HG03521 (cell line): ENCODE measurements around the gene CPSF7.
A peak's percentile ranks its signal among the peaks of the same experiment; 100 is the strongest.
"Not testable (repeated sequence)": the region's sequence is repeated elsewhere in the genome, so short reads cannot be mapped to it uniquely, and the experiment has no call there.

Experiments
- ATAC-seq: cut with Tn5 transposase; IDR thresholded peaks from one replicate; pipeline ENCODE4 v1.9.1; 2021; ENCODE audit warnings: mild to moderate bottlenecking, moderate library complexity; ENCODE audit not compliant: unreplicated experiment

The CPSF7 gene, protein sequence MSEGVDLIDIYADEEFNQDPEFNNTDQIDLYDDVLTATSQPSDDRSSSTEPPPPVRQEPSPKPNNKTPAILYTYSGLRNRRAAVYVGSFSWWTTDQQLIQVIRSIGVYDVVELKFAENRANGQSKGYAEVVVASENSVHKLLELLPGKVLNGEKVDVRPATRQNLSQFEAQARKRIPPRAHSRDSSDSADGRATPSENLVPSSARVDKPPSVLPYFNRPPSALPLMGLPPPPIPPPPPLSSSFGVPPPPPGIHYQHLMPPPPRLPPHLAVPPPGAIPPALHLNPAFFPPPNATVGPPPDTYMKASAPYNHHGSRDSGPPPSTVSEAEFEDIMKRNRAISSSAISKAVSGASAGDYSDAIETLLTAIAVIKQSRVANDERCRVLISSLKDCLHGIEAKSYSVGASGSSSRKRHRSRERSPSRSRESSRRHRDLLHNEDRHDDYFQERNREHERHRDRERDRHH

DNA sequence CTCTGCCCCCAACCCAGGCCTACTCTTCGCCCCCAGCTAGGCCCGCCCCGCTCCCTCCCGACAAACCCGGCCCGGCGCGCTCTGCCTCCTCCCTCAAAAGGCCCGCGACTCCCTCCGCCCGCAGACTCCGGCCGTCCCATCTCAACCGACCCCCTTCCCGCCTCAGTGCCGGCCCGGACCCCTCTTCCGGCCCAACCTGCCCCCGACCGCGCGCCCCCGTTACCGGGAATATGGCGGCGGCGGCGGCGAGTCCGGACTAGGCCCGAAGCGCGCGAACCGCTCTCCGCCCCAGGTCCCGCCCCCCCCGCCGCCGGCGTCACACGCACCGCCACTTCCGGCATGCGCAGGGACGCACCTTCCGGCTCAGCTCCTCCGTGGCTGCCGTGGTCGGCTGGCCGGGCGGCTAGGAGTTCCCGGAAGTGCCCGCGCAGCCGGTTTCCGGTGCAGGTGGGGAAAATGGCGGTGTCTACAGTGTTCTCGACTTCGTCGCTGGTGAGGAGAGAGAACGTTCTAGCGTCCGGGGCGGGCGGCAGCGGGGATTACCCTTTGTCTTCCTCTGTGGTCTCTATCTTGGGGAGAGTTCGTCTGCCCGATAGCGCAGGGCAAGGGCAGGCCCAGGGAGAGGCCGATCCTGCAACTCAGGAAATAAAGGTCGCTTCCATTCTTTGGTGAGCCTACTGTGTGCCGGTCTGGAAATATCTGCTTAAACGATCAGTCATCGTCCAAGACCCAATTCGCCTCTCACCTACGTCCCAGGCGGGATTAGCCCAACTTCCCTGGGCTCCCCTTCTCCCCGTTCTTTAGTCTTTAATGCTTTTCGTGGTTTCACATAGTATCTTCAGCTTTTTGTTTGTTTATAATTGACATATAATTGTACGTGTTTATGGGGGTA, at the start of gene CPSF7, which contains the start of gene SDHAF2:
CPSF7 (minus strand) TSS at position 285 of the 892 bp plus-strand sequence. CDS start 740 bp downstream, outside the sequence.
SDHAF2 (plus strand) TSS at position 434 of the 892 bp plus-strand sequence; CDS start at position 457, 23 bp downstream.
- peak; percentile 88 for ATAC-seq

DNA sequence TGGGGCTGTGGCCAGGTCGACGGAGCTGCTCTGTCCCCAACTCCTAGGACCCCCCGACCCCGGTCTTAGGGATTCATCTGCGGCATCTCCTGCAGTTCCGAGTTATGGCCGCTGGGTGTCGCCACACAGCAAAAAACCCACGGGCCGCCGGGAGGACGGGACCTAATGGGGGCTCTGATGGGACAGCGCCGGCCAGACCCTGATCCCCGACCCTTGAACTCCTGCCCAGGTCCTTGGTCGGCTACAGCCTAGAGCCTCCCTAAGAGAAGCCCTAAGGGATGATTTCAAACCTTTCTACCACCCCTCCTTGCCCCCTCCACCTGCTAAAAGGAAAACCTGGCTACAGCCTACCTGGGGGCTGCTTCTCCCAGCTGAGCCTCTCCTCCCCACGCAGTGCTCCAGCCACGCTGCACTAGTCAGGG, 48.0 kb upstream of the CPSF7 start:
- no peak for ATAC-seq

DNA sequence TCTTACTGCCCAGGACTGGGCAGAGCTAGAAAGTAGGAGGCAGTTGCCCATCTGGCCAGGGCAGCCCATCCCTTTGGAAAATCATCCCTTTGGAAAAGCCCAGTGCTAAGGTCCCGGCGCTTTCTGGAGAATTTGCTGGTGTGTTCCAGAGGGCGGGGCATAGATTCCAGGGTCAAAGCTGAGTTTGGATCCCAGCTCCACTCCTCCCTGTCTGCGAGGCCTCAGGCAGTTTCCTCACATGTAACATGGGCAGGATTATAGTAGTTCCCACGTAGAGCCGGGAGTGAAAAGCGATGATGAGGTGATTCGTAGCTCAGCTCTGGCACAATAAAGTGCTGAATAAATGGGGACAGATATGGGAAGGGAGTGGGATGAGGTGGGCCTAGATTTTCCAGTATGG, 47.4 kb upstream of the CPSF7 start:
- ATAC-seq: no peak

DNA sequence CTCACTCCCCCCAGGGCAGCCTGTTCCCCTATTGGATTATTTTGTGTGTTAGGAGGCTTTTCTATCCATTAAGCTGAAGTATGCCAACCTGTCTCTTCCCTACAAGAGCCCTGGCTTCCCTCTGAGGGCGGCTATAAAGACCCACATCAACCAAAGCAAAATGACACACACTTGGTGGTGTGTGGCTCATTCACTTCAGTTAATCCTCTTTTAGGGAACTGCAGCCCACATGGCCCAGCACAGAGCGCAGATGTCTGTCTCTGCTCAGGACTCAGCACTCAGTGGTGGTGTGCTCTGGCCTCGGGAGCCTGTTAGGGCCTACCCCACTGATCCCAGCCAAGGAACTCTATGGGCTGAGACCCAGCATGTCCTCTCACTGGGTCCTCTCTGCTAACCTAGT, 46.6 kb upstream of the CPSF7 start:
- ATAC-seq: no peak

DNA sequence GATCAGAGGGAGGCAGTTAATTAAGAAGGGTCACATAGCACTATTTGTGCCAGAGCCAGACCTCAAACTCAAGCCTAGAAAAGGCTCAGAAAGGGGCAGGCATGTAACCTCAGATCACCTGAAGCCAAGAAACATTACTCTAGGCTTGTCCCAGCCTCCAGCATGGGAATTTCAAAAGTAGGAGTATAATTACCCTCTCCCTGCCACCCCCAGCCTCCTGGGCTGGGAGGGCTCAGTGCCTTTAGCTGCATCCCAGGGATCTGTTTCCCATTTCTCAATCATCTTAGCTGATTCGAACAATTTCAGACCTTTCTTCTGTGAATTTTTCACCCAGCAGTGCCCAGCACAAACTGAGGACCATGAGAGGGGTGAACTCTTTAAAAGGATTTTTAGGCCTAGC, 45.7 kb upstream of the CPSF7 start:
- no peak for ATAC-seq

DNA sequence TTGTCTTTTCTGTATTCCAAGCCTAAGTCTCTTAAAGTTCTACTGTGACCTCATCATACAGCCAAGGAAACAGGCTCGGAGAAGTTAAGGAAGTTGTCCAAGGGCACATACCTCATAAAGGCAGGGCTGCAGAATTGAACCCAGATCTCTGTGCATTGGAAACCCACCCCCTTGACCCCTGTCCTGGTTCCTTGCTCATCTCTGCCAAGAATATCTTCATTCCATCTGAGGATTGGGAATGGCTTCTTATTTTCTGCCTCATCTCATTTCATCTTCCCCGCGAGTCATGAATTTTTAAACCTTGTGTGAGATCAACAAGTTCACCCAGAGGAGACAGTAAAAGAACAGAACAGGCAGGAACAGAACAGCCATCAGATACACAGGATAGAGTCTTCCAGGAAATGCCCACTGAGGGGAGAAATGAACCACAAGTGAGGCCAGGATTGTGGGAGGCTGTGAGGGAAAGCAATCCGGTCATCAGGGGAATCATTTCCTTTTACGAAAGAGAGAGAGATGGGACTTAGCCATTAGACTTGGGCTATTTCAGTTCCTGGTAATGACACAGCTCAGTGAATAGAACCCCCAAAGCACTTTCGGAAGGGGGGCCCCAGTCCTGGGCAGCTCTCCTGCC, 44.4 kb upstream of the CPSF7 start:
- ATAC-seq: no peak

DNA sequence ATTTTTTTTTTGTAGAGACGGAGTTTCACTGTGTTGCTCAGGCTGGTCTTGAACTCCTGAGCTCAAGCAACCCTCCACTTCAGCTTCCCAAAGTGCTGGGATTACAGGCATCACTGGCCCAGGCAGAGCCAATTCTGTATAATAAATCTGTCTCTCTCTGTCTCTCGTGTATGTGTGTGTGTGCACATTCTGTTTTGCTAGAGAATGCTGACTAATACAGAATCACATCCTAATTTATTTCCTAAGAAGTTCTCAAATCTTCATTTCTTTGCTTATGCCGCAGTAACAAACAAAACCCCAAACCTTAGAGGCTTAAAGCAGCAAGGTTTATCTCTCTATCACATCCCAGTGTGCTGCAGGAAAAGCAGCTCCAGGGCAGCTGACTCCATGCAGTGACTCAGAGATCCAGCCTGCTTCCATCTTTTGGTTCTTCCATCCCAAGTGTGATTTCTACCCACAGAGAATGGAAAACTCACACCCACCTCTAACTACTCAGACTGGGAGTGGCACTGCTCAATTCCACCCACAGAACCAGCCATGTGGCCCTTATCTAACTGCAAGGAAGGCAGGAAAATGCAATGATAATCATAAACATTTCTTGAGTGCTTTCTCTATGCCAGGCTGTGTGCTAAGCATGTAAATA, 43.7 kb upstream of the CPSF7 start:
- ATAC-seq: no peak

DNA sequence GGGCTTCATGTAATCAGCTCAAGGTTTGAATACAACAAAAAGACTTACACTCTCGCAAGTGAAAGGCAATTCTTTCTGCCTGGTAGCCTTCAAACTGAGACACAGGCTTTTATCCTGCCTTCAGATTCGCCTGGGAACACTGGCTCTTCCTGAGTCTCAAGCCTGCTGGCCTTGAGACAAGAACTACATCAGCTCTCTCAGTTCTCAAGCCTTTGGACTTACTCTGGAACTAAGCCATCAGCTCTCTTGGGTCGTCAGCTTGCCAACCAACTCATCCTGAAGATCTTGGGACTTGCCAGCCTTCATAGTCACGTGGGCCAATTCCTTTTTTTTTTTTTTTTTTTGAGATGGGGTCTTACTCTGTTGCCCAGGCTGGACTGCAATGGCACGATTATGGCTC, 43.1 kb upstream of the CPSF7 start:
- no peak for ATAC-seq

DNA sequence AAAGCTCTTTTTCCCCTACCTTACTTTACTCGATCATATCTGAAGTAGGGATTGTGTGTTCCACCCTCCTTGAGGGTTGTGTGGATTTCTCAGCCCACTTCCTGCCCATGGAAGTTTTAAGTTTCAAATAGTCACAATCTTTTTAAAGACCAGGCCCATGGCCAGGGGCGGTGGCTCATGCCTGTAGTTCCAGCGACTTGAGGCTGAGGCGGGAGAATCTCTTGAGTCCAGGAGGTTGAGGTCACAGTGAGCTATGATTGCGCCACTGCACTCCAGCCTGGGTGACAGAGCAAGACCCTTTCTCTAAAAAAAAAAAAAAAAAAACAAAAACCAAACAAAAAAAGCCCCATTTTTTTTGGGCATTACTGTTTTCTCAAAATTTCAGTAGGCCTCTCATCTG, 42.5 kb upstream of the CPSF7 start:
- ATAC-seq: no peak

DNA sequence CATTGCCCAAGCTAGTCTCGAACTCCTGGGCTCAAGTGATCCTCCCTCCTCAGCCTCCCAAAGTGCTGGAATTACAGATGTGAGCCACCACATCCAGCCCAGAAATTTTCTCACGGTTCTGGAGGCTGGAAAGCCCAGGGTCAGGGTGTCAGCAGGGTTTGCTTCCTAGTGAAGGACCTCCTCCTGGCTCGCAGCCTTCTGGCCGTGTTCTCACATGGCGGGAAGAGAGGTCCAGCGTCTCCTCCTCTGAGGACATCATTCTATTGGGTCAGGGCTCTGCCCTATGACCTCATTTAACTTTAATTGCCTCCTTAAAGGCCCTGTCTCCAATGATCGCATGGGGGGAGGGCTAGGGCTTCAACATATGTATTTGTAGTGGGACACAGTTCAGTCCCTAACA, 38.2 kb upstream of the CPSF7 start:
- no peak for ATAC-seq

DNA sequence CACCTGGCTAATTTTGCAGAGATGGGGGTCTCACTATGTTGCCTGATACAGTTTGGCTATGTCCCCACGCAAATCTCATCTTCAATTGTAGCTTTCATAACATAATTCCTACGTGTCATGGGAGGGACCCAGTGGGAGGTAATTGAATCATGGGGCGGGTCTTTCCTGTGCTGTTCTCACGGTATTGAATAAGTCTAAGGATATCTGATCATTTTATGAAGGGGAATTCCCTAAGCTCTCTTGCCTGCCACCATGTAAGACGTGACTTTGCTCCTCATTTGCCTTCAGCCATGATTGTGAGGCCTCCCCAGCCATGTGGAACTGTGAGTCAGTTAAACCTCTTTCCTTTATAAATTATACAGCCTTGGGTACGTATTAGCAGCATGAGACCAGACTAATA, 37.8 kb upstream of the CPSF7 start:
- not testable (repeated sequence) for ATAC-seq

DNA sequence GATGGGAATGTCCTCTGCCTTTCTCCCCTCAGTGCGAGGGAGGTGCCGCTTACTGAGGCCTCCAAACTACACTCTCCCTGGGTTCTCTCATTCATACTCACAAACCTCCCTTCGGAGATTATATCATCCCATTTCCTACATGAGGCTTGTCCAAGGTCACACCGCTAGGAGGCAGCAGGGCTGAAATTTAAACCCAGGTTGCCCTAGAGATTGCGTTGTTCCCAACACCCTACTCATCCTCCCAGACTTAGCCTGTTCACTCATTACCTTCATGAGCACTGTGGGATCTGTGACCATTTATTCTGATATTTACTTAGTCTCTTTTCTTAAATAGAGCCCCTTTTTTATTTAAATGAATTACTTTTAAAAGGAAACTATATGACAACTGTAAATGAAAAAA, 31.2 kb upstream of the CPSF7 start:
- ATAC-seq: no peak

DNA sequence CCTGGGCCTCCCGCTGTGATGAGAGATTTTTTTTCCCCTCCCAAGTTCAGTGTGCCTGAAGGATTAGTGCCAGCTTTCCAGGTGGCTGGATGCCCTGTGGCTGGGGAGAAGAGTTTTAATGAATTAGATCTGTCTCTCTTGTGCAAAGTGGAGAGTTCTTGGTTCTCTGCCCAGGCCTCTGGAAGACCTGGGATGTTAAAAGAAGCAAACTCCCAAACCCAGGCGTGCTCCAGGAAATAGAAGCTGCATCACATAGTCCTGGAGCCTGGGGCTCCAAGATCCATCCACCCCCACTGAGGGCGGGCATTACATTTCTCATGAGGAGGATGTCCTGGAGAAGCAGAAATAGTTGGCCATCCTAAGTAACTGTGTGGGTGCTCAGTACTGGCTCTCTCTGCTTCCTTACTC, 30.7 kb upstream of the CPSF7 start:
- no peak for ATAC-seq

DNA sequence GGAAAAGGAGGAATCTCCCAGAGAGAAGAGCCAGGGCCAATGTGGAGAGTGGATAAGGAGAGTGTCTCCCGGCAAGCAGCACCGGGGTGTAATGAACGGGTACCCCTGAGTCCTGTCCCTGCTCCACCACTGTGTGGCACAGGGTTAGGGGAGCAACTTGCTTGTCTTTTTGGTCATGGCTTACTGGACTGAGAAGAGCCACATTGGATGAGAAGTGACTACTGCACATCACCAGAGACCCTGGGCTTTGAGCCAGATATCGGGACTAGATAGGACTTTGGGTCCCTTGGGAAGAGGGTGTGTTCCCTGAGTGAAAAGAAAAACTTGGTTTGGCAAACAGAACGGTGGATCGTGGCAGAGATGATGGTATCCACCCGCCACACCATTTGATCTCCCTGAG, 24.7 kb upstream of the CPSF7 start:
- ATAC-seq: no peak

DNA sequence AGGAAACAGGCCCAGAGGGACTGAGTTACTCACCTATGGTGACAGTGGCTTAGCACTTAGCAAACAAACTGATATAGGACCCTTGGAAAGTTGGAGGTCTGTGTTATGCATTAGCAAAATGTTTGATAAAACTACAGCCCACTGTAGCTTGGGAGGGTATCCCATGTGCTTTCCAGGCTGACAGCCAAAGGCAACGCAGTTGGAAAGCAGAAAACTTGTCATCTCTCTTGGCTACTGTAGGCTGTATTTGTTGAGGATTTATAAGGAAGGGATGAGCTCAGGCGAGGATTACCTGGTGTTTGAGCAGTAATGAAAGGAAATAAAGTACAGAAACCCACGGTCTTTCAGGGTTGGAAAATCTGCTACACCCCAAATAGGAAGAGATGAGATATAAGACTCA, 23.9 kb upstream of the CPSF7 start:
- no peak for ATAC-seq

DNA sequence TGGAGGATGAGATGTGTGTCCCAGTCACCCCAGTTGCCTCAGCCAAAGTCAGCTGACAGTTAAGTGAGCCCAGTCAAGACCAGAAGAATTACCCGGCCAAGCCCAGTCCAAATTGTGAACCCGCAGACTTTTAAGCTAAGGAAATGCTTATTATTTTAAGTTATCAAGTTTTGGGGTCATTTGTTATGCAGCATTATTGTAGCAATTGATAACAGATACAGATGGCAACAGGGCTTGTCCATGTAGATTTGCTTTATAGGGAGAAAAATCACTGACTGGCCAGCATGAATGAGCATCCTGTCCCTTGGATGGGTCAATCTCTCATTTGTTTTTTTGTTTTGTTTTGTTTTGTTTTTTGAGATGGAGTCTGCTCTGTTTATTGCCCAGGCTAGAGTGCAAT, 23.1 kb upstream of the CPSF7 start:
- no peak for ATAC-seq

DNA sequence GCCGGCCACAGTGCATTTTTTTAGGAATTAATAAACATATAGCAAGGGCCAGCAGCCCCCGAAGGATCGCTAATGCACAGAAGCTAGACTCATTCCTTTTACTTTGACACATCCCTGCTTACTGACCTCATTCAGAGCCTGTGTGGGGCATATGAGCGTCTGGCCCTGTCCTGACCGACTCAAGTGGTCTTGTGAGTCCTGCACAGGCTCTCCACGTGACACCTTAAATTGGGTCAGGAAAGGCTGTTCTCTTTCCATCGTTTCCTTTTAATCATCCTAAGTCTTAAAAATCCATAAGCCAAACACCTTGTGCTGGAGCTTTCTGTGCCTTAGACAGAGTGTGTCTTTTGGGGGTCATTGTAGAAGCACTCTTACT, 18.8 kb upstream of the CPSF7 start:
- ATAC-seq: no peak

DNA sequence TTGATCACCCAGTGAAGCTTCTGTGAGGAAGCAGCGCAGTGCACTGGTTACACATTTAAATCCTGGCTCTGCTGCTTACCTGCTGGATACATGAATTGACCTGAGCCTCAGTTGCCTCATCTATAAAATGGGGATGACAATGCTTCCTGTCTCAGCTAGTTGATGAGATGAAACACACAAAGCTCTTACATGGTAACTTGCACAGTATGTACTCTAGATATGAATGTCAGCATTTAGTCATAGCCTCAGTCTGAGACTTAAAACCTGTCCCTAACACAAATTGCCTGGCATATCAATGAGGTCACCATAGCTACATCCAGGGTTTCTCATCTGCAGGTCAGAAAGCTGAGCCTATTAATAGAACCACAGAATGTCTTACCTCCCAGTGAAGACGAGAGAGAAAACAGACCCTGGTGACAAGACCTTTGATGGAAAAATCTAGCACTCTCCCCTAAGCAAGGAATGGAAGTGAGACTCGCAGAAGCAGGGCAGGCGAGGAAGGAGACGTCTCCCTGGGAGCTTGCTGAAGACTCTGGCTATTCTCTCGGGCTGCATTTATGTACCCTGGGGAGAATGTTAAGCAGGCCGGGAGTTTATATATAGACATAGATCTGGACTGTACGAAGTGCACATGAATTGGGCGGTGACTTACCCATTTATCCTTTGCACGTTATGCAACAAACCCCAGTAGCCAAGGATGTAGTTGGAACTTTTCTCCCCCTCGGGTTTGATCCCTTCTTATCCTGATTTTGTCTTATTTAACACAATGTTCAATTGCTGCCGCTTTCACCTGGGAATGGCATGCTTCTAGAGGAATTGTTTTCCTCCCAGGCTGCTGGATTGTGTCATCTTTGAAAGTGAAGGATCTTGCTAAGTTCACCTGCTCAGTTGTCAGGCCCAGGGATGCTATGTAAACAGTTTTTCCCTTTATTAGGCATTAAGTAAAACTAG, 18.1 kb upstream of the CPSF7 start:
- ATAC-seq: no peak

DNA sequence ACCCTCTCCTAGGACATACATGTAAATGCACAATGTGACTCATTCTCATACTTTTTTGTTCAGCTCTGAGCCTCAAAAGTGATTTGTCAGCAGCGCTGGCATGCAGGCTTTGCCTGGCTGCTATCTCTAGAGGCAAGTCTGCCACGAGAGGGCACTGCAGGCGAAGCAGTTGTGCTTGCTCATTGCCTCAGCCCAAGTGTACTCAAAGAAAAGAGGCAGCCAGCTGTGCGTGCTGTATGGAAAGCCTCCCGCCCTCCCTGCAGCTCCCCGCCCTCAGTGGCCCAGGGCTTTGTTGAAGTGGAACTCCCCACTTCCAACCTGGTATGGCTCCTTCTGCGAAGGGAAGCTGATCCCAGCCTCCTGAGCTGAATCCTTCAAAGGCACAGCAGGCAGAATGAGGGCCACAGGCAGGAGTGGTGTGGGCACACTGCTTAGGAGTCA, 16.5 kb upstream of the CPSF7 start:
- peak; percentile 57 for ATAC-seq

DNA sequence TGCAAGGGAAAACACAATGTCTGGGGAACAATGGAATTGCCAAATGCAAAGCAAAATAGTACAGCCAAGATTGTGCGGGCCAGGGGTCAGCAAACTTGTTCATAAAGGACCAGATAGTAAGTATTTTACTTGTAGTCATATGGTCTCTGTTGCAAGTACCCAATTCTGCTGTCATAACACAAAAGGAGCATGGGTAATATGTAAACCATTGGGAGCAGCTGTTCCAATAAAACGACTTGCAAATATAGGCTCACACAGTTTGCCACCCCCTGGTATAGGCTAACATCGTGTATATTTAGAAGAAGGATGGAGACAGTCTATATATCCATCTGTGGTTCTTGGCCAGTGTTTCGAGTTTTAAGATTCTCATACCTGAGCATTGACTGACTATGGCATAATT, 15.7 kb upstream of the CPSF7 start:
- ATAC-seq: no peak
